Stomach (tissue), 9 donors: Measurements from ENCODE around the gene NKAIN2. TPM values are rescaled to one million over a fixed set of nuclear protein-coding genes. Genes with fewer than 3 reads are reported as not detected.

ENCODE experiments used
- DNase-seq, 2 donors: peaks; one replicate each; pipeline versions ENCODE4 v3.0.0 to v3.0.0-alpha.2; 2013 to 2019
- H3K27ac ChIP-seq, 5 donors: fragments of 200-600 bp in 4 of 5; sonication (generic) in 4 of 5; one replicate each; pipeline ENCODE4 v1.5.1; 2013 to 2019; ENCODE audit warnings: mild to moderate bottlenecking in 1 of 5, moderate library complexity in 1 of 5
- H3K27me3 ChIP-seq, 3 donors: fragments of 200-600 bp; sonication (generic); one replicate each; pipeline ENCODE4 v1.5.1; 2017 to 2019; ENCODE audit warnings: mixed run types in 1 of 3
- H3K36me3 ChIP-seq, 4 donors: fragments of 200-600 bp; sonication (generic); 1 replicate in 3 of 4; 2 replicates in 1 of 4; pipeline ENCODE4 v1.5.1; 2016 to 2019
- H3K4me1 ChIP-seq, 4 donors: fragments of 200-600 bp; sonication (generic); one replicate each; pipeline ENCODE4 v1.5.1; 2016 to 2019
- H3K4me3 ChIP-seq, 4 donors: fragments of 200-600 bp; sonication (generic) in 3 of 4; one replicate each; pipeline ENCODE4 v1.5.1; 2016 to 2019; ENCODE audit warnings: mild to moderate bottlenecking in 1 of 4
- H3K9me3 ChIP-seq, 4 donors: fragments of 200-600 bp; sonication (generic); one replicate each; pipeline ENCODE4 v1.5.1; 2016 to 2019
- EP300 ChIP-seq: sonication (generic); formaldehyde crosslinking; IDR thresholded peaks from one replicate; pipeline ENCODE4 v1.6.1; 2017; ENCODE audit warnings: antibody characterized with exemption
- POLR2A ChIP-seq, 4 donors: fragments of 450-650 bp; IDR thresholded peaks; one replicate each; pipeline ENCODE4 v1.6.1; 2016; ENCODE audit warnings: antibody characterized with exemption in 4 of 4, control low read depth in 2 of 4, mild to moderate bottlenecking in 1 of 4, moderate library complexity in 1 of 4
- POLR2AphosphoS5 ChIP-seq, 3 donors: sonication (generic); formaldehyde crosslinking; IDR thresholded peaks; one replicate each; pipeline ENCODE4 v1.6.1; 2016; ENCODE audit warnings: antibody characterized with exemption in 3 of 3
- WGBS, 5 donors: extraction: QIAGEN DNeasy Blood & Tissue Kit in 3 of 5; methylation state at CpG; one replicate each; pipeline versions ENCODE4 v1.1.5 to v1.1.7; 2013 to 2018; 5-methylcytosine and 5-hydroxymethylcytosine counted together
- intact Hi-C: fragments of 100-400 bp; cut with DNase I; formaldehyde crosslinking; loops from one replicate; pipeline ENCODE4 v1.15.1; 2023; ENCODE audit warnings: low total_unique reads
- polyA plus RNA-seq, 3 donors: library from polyadenylated mRNA; stranded (reverse); fragments of 200-250 nt; gene quantifications; one replicate each; pipeline ENCODE4 v1.2.3, GENCODE V29; 2013
- total RNA-seq, 5 donors: library from RNA; depleted of rRNA; stranded (reverse); fragments of >200 nt; gene quantifications; one replicate each; pipeline versions ENCODE4 v1.1.0 to v1.2.3, GENCODE V29; 2014 to 2016
- TF ChIP-seq, protein P1 (sequence below), 7 experiments: fragments of 450-650 bp in 4 of 7; fragments of 200-600 bp in 3 of 7; sonication (generic) in 3 of 7; IDR thresholded peaks; one replicate each; pipeline ENCODE4 v1.5.1; 2016 to 2019; ENCODE audit warnings: antibody characterized with exemption in 7 of 7, control low read depth in 2 of 7, mild to moderate bottlenecking in 1 of 7
- donor health status: healthy with polysubstance abuse.
- donor health status: Bipolar disorder and iron deficiency.
- donor health status: healthy.

Gene NKAIN2
- total and polyA plus RNA-seq, 8 donors, result 0.13 to 9.6 (median 1.5) TPM; not detected in 5

DNA sequence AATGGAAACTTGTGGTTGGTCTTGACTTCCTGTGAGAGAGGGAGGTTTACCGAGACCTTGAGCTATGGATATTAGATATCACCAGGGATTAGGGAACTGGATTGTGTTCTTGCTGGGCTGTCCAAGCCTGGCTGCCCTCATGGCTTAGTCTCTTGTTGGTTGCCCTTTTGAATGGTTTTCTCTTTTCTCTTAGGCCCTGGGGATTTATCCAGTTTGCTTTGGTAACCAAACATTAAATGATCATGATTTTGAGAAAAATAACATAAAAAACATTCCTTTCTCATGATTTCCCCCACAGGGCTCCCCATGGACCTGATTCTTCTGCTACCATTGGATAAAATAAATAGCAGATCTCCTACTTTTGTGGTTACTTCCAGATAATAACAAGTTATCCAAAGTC, 852.2 kb downstream of the NKAIN2 start:
- no peaks in the 10 kb centered on the region for H3K27me3 ChIP-seq
- TF ChIP-seq POLR2A (IDR thresholded peaks at IDR 0.05) (no peak), EP300 (no peak), POLR2AphosphoS5 (IDR thresholded peaks at IDR 0.05) (no peak)
- TF ChIP-seq, protein P1, sequence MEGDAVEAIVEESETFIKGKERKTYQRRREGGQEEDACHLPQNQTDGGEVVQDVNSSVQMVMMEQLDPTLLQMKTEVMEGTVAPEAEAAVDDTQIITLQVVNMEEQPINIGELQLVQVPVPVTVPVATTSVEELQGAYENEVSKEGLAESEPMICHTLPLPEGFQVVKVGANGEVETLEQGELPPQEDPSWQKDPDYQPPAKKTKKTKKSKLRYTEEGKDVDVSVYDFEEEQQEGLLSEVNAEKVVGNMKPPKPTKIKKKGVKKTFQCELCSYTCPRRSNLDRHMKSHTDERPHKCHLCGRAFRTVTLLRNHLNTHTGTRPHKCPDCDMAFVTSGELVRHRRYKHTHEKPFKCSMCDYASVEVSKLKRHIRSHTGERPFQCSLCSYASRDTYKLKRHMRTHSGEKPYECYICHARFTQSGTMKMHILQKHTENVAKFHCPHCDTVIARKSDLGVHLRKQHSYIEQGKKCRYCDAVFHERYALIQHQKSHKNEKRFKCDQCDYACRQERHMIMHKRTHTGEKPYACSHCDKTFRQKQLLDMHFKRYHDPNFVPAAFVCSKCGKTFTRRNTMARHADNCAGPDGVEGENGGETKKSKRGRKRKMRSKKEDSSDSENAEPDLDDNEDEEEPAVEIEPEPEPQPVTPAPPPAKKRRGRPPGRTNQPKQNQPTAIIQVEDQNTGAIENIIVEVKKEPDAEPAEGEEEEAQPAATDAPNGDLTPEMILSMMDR (IDR thresholded peaks at IDR 0.05), result no peak
- H3K36me3 ChIP-seq, result no peaks in the 10 kb centered on the region
- H3K9me3 ChIP-seq, result peaks cover 0 to 5% (median 0%) of the 10 kb centered on the region in 4 donors
- DNase-seq, result no peak
- WGBS, 5 donors, result 81 to 89% (median 85%) methylated on average over 1 of the region's 1 CpG
- no peaks in the 10 kb centered on the region for H3K4me1 ChIP-seq
- intact Hi-C loops, result no loop called here
- no peak overlapping the region for H3K4me3 ChIP-seq
- no peak overlapping the region for H3K27ac ChIP-seq

DNA sequence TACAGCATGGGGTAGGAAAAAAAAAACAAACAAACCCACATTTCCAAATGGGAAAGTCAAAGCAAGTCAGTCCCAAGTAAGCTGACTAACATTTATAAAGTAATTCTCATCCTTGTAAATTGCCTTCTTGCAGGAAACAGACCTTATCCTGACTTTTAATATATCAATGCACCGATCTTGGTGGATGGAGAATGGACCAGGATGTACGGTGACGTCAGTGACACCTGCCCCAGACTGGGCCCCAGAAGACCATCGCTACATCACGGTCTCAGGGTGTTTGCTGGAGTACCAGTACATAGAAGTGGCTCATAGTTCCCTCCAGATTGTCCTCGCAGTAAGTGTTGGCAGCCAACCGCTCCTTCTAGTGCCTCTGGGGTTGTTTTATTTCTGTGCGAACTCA, 854.4 kb downstream of the NKAIN2 start:
- Histone ChIP-seq H3K27me3 (no peaks in the 10 kb centered on the region), H3K27ac (no peak overlapping the region), H3K36me3 (no peaks in the 10 kb centered on the region), H3K4me3 (no peak overlapping the region), H3K9me3 (peaks cover 0 to 6% (median 0%) of the 10 kb centered on the region in 4 donors), H3K4me1 (no peaks in the 10 kb centered on the region)
- WGBS, 5 donors, result 83 to 91% (median 90%) methylated on average over 8 of the region's 8 CpGs
- no peak for DNase-seq
- intact Hi-C loops, result no loop called here
- TF ChIP-seq POLR2AphosphoS5 (IDR thresholded peaks at IDR 0.05), result no peak
- no peak for TF ChIP-seq POLR2A (IDR thresholded peaks at IDR 0.05)
- TF ChIP-seq EP300, result no peak
- TF ChIP-seq, protein P1 (IDR thresholded peaks at IDR 0.05), result no peak

DNA sequence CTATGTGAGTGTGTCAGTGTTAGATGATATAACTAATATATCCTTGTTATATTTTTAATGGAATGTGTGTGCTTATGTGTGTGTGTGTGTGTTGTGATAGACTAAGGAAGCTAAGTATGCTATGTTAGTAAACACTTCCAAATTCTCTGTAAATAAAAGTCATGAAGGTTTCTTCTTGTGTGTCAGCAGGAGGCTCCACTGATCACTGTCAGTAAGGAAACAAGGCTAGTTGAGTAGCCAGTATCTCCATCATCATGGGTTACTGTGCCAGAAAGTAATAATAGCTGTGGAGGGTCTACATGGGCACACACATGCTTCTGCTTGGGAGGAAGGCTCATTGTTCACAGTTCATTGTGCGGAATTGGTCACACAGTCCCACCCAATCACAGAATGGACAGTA, 855.8 kb downstream of the NKAIN2 start:
- TF ChIP-seq EP300 (no peak), POLR2A (IDR thresholded peaks at IDR 0.05) (no peak)
- 85 to 100% (median 88%) methylated on average over 1 of the region's 1 CpG for WGBS, 5 donors
- intact Hi-C loops, result no loop called here

DNA sequence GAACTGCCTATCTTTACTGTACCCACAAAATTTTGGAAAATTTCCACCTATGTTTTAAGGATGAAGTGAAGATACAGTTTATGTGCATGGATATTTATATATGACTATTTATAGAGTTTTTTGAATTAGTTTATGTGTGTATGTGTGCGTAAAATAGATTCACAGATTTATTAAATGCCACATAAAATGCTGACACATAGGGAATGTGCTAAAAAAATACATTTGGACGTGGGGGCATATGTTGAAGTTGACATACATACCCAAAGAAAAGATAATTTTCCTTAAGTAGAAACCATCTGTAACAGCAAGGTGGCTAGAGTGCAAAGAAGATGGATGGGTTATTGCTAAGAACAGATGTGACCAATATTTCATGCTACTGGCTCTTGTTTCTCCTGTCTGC, 856.5 kb downstream of the NKAIN2 start:
- TF ChIP-seq POLR2AphosphoS5 (IDR thresholded peaks at IDR 0.05) (no peak), EP300 (no peak), POLR2A (IDR thresholded peaks at IDR 0.05) (no peak)
- TF ChIP-seq, protein P1 (IDR thresholded peaks at IDR 0.05), result no peak
- no peak overlapping the region for H3K4me3 ChIP-seq
- no peak for DNase-seq
- intact Hi-C loops, result no loop called here
- 19 to 72% (median 41%) methylated on average over 2 of the region's 2 CpGs for WGBS, 5 donors
- H3K4me1 ChIP-seq, result no peaks in the 10 kb centered on the region
- no peaks in the 10 kb centered on the region for H3K27me3 ChIP-seq
- H3K27ac ChIP-seq, result no peak overlapping the region
- H3K36me3 ChIP-seq, result no peaks in the 10 kb centered on the region
- H3K9me3 ChIP-seq, result peaks cover 0 to 10% (median 3%) of the 10 kb centered on the region in 4 donors

More for the DNA sequence above, 855.8 kb downstream of the NKAIN2 start:
- H3K4me3 ChIP-seq, result no peak overlapping the region
- H3K27me3 ChIP-seq, result no peaks in the 10 kb centered on the region
- no peaks in the 10 kb centered on the region for H3K4me1 ChIP-seq
- no peak overlapping the region for H3K27ac ChIP-seq
- H3K36me3 ChIP-seq, result no peaks in the 10 kb centered on the region
- H3K9me3 ChIP-seq, result peaks cover 0 to 10% (median 3%) of the 10 kb centered on the region in 4 donors
- DNase-seq, result no peak

DNA sequence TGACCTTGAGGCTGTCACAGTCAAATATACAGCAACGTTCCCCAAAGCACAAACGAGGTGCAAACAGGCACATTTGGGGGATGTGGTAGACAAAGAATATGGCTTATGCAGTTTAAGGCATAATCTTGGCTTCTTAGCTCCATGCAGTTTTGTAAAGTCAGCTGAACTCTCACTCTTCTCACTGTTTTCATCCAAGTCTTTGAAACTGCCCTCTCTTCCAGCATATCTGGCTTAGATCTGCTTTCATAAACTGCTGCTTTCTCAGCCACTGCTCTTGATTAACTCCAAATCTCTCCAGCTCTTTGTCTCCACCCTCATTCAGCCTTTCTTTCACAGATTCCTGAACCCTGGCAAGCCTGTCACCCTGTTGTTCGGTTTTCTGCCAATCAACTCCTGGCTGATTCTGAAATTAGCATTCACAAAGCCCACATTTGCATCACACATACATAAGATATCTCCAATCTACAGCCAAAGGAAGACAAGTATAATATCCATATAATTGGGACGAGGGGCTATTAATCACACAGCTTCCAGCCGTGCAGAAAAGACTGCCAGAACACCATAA, 857.5 kb downstream of the NKAIN2 start:
- DNase-seq, result peak in 1 of 2 donors; percentile 11
- Histone ChIP-seq H3K36me3 (no peaks in the 10 kb centered on the region), H3K4me3 (no peak overlapping the region), H3K27me3 (no peaks in the 10 kb centered on the region), H3K4me1 (no peaks in the 10 kb centered on the region), H3K27ac (no peak overlapping the region), H3K9me3 (peaks cover 0 to 10% (median 3%) of the 10 kb centered on the region in 4 donors)
- TF ChIP-seq, protein P1 (IDR thresholded peaks at IDR 0.05), result no peak
- intact Hi-C loops, result no loop called here
- 34 to 42% (median 34%) methylated on average over 5 of the region's 5 CpGs for WGBS, 5 donors
